K562 (cell line): ENCODE results near the gene GPR4.
"Not testable (repeated sequence)": the region's sequence is repeated elsewhere in the genome, so short reads cannot be mapped to it uniquely, and the experiment has no call there.

Experiments
- CTCF ChIP-seq, 3 experiments: IDR thresholded peaks in 2 of 3; conservative IDR thresholded peaks in 1 of 3; 2 replicates each; pipeline ENCODE4 v1.5.1; 2011 to 2012; ENCODE audit warnings: low read length in 3 of 3, mild to moderate bottlenecking in 3 of 3, control low read depth in 2 of 3, improper control_type of control experiment in 1 of 3, inconsistent platforms in 1 of 3, low read depth in 1 of 3, mixed read lengths in 1 of 3, moderate library complexity in 1 of 3; ENCODE audit not compliant: insufficient read depth in 2 of 3
- FOXK1 ChIP-seq: sonication (generic); formaldehyde crosslinking; IDR thresholded peaks from 2 replicates; pipeline ENCODE4 v1.8.0; 2022; ENCODE audit warnings: missing genetic modification reagents, mild to moderate bottlenecking, borderline replicate concordance
- FOXK2 ChIP-seq, 2 experiments: fragments of 450-650 bp; IDR thresholded peaks in 1 of 2; conservative IDR thresholded peaks in 1 of 2; 2 replicates each; pipeline ENCODE4 v1.6.1; 2016; ENCODE audit warnings: low read depth in 2 of 2, mild to moderate bottlenecking in 1 of 2
- IFI16 ChIP-seq: fragments of 250-450 bp; sonication (Bioruptor Pico); IDR thresholded peaks from 2 replicates; pipeline ENCODE4 v2.1.2; 2022; ENCODE audit warnings: mild to moderate bottlenecking, inconsistent platforms
- MTF1 ChIP-seq: fragments of 250-450 bp; sonication (Bioruptor Pico); IDR thresholded peaks from 2 replicates; pipeline ENCODE4 v1.9.0; 2021; ENCODE audit warnings: moderate library complexity, mild to moderate bottlenecking, inconsistent platforms, borderline replicate concordance
- NFIC ChIP-seq: fragments of 450-650 bp; IDR thresholded peaks from 2 replicates; pipeline ENCODE4 v1.6.1; 2017; ENCODE audit warnings: mild to moderate bottlenecking, inconsistent platforms
- NRF1 ChIP-seq, 2 experiments: fragments of 450-650 bp; IDR thresholded peaks in 1 of 2; conservative IDR thresholded peaks in 1 of 2; 2 replicates each; pipeline ENCODE4 v1.6.1; 2014; ENCODE audit warnings: mild to moderate bottlenecking in 2 of 2
- PHF8 ChIP-seq: fragments of 200-600 bp; sonication (generic); IDR thresholded peaks from 2 replicates; pipeline ENCODE4 v1.6.1; 2012; ENCODE audit warnings: mixed run types, mild to moderate bottlenecking, inconsistent platforms, low read length, moderate library complexity, borderline replicate concordance
- SNIP1 ChIP-seq: fragments of 450-650 bp; IDR thresholded peaks from 2 replicates; pipeline ENCODE4 v1.7.1; 2017; ENCODE audit warnings: low read depth, mild to moderate bottlenecking
- TAF7 ChIP-seq: fragments of 450-650 bp; IDR thresholded peaks from 2 replicates; pipeline ENCODE4 v1.6.1; 2016; ENCODE audit warnings: missing genetic modification characterization, missing compliant biosample characterization
- YY1 ChIP-seq, 3 experiments: IDR thresholded peaks; 2 replicates each; pipeline ENCODE4 v1.6.1; 2011; ENCODE audit warnings: low read length in 2 of 3, mild to moderate bottlenecking in 2 of 3, moderate library complexity in 2 of 3, borderline replicate concordance in 1 of 3, control low read depth in 1 of 3, low read depth in 1 of 3; ENCODE audit not compliant: insufficient read depth in 3 of 3, insufficient replicate concordance in 2 of 3, control insufficient read depth in 1 of 3, insufficient read length in 1 of 3; ENCODE audit errors: extremely low read depth in 1 of 3
- ZNF274 ChIP-seq: IDR thresholded peaks from 2 replicates; pipeline ENCODE4 v1.6.1; 2011; ENCODE audit warnings: low read depth, mild to moderate bottlenecking, low read length, moderate library complexity, borderline replicate concordance
- ZNF311 ChIP-seq: fragments of 250-450 bp; sonication (Bioruptor Pico); IDR thresholded peaks from 2 replicates; pipeline ENCODE4 v1.4.0; 2020; ENCODE audit warnings: mild to moderate bottlenecking, moderate library complexity
- ZNF561 ChIP-seq: fragments of 450-650 bp; formaldehyde crosslinking; conservative IDR thresholded peaks from 2 replicates; pipeline ENCODE4 v1.4.0; 2020; ENCODE audit warnings: mild to moderate bottlenecking, moderate library complexity

GRCh38 chr19:45615056-45615455 lies 13.0 kb upstream of the GPR4 start:
- TF ChIP-seq ZNF274; CTCF (IDR thresholded peaks at IDR 0.05 in 2 of 3, conservative IDR thresholded peaks at IDR 0.05 in 1 of 3; ENCODE audit: insufficient read depth in 2 of 3, low read depth in 1 of 3, low read length in 3 of 3); FOXK1 (CRISPR knock-in tag); TAF7 (tag); FOXK2 (conservative IDR thresholded peaks at IDR 0.05 in 1 of 2, IDR thresholded peaks at IDR 0.05 in 1 of 2; ENCODE audit: low read depth in 2 of 2); ZNF561 (CRISPR knock-in tag); ZNF311 (CRISPR knock-in tag); IFI16 (CRISPR knock-in tag); PHF8; NFIC; MTF1 (CRISPR knock-in tag); NRF1 (conservative IDR thresholded peaks at IDR 0.05 in 1 of 2, IDR thresholded peaks at IDR 0.05 in 1 of 2); YY1 (IDR thresholded peaks at IDR 0.05; ENCODE audit: borderline replicate concordance in 1 of 3, control insufficient read depth in 1 of 3, extremely low read depth in 1 of 3, insufficient read depth in 3 of 3, insufficient read length in 1 of 3, insufficient replicate concordance in 2 of 3, low read depth in 1 of 3, low read length in 2 of 3); SNIP1: not testable (repeated sequence)
